HL-60 (cell line): ENCODE data around the gene LIMS1.
"Not testable (repeated sequence)": the region's sequence is repeated elsewhere in the genome, so short reads cannot be mapped to it uniquely, and the experiment has no call there.

Source experiments
- DNase-seq, 2 experiments: peaks; one replicate each; pipeline ENCODE4 v3.0.0-alpha.2; 2010 to 2020; ENCODE audit warnings: low read depth in 1 of 2, low spot score in 1 of 2
- H3K27ac ChIP-seq: fragments of 250-450 bp; sonication (Bioruptor Pico); replicated peaks from 2 replicates; pipeline ENCODE4 v1.5.1; 2020; ENCODE audit warnings: mild to moderate bottlenecking, moderate library complexity
- H3K27me3 ChIP-seq: fragments of 250-450 bp; sonication (Bioruptor Pico); 2 replicates; pipeline ENCODE4 v1.5.1; 2021; ENCODE audit warnings: mild to moderate bottlenecking, moderate library complexity; ENCODE audit not compliant: insufficient read depth, poor library complexity, severe bottlenecking
- H3K4me3 ChIP-seq: replicated peaks from 2 replicates; pipeline ENCODE4 v1.5.1; 2011; ENCODE audit warnings: mild to moderate bottlenecking, control low read depth, low read length; ENCODE audit not compliant: insufficient read depth
- GABPA ChIP-seq: IDR thresholded peaks from 2 replicates; pipeline ENCODE4 v1.6.1; 2012; ENCODE audit warnings: low read depth
- POLR2AphosphoS5 ChIP-seq: IDR thresholded peaks from 2 replicates; pipeline ENCODE4 v1.6.1; 2012; ENCODE audit warnings: low read depth
- SPI1 ChIP-seq: IDR thresholded peaks from 2 replicates; pipeline ENCODE4 v1.6.1; 2012; ENCODE audit warnings: low read depth, mild to moderate bottlenecking, borderline replicate concordance
- TF ChIP-seq, protein P1 (sequence below): IDR thresholded peaks from 2 replicates; pipeline ENCODE4 v1.6.1; 2012; ENCODE audit warnings: low read depth; ENCODE audit not compliant: insufficient replicate concordance
- TF ChIP-seq, protein P2 (sequence below): IDR thresholded peaks from one replicate; pipeline ENCODE4 v1.5.1; 2011; ENCODE audit warnings: low read length, control low read depth, inconsistent platforms; ENCODE audit not compliant: insufficient read depth

The LIMS1 gene

DNA sequence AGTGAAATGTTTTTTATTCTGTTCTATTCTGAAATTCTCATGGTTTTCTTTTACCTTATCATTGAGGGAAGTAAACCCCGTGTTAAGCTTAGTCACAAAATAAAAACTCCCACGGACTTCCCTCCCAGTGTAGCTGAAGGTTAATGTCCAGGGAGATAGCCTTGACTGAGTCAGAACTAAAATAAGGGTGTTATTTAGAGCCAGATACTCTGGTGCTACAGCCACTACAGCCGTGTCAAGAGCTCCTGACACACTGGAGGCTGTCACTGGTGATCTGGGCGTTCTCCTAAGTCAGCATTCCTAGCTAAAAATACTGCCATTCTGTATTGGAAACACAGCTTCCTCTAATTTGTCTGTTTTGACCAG, 103.0 kb downstream of the LIMS1 start:
- peak; percentile 8; the same call in 1 of the 2 replicates for TF ChIP-seq SPI1
- TF ChIP-seq, protein P1, sequence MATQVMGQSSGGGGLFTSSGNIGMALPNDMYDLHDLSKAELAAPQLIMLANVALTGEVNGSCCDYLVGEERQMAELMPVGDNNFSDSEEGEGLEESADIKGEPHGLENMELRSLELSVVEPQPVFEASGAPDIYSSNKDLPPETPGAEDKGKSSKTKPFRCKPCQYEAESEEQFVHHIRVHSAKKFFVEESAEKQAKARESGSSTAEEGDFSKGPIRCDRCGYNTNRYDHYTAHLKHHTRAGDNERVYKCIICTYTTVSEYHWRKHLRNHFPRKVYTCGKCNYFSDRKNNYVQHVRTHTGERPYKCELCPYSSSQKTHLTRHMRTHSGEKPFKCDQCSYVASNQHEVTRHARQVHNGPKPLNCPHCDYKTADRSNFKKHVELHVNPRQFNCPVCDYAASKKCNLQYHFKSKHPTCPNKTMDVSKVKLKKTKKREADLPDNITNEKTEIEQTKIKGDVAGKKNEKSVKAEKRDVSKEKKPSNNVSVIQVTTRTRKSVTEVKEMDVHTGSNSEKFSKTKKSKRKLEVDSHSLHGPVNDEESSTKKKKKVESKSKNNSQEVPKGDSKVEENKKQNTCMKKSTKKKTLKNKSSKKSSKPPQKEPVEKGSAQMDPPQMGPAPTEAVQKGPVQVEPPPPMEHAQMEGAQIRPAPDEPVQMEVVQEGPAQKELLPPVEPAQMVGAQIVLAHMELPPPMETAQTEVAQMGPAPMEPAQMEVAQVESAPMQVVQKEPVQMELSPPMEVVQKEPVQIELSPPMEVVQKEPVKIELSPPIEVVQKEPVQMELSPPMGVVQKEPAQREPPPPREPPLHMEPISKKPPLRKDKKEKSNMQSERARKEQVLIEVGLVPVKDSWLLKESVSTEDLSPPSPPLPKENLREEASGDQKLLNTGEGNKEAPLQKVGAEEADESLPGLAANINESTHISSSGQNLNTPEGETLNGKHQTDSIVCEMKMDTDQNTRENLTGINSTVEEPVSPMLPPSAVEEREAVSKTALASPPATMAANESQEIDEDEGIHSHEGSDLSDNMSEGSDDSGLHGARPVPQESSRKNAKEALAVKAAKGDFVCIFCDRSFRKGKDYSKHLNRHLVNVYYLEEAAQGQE, result no peak
- H3K4me3 ChIP-seq, result no peak overlapping the region
- no peaks in the 10 kb centered on the region for H3K27me3 ChIP-seq
- H3K27ac ChIP-seq, result peak overlapping the region; percentile 30
- DNase-seq, result no peak

DNA sequence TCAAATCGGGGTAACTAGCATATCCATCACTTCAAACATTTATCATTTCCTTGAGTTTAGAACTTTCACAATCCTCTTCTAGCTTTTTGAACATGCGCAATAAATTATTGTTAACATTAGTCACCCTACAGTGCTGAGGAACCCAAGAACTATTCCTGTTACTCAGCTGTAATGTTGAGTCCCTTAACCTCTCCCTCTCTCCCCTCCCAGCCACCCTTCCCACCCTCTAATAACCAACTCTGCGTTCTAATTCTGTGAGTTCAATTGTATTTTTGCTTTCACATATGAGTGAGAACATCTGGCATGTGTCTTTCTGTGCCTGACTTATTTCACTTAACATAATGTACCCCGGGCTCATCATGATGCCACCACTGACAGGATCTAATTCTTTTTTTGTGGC, 106.5 kb downstream of the LIMS1 start:
- Histone ChIP-seq H3K27ac (peak overlapping the region; percentile 40), H3K27me3 (no peaks in the 10 kb centered on the region), H3K4me3 (no peak overlapping the region)
- no peak for DNase-seq
- TF ChIP-seq, protein P2, sequence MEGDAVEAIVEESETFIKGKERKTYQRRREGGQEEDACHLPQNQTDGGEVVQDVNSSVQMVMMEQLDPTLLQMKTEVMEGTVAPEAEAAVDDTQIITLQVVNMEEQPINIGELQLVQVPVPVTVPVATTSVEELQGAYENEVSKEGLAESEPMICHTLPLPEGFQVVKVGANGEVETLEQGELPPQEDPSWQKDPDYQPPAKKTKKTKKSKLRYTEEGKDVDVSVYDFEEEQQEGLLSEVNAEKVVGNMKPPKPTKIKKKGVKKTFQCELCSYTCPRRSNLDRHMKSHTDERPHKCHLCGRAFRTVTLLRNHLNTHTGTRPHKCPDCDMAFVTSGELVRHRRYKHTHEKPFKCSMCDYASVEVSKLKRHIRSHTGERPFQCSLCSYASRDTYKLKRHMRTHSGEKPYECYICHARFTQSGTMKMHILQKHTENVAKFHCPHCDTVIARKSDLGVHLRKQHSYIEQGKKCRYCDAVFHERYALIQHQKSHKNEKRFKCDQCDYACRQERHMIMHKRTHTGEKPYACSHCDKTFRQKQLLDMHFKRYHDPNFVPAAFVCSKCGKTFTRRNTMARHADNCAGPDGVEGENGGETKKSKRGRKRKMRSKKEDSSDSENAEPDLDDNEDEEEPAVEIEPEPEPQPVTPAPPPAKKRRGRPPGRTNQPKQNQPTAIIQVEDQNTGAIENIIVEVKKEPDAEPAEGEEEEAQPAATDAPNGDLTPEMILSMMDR, result no peak
- TF ChIP-seq POLR2AphosphoS5 (no peak), GABPA (no peak)

DNA sequence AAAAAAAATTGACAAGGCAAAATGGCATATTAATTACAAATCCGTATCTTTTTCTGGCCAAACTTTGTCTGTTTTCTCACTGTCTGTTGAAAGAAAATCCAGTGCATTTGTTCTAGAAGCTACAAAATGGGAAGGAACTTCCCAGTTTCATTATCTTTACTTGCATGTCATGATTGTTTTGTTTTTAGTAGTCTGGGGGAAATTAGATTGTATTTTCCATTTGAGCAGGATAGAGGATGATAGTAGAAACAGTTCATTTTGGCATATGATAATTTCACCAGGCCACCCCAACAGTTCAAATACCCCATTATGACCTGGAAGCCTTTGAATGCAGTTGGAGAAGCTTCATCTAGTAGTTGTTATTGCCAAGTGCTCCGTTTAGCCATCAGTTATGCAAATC, 107.5 kb downstream of the LIMS1 start:
- TF ChIP-seq, protein P1, result no peak
- TF ChIP-seq GABPA (no peak), SPI1 (no peak), POLR2AphosphoS5 (no peak)
- TF ChIP-seq, protein P2, result no peak
- Histone ChIP-seq H3K4me3 (no peak overlapping the region), H3K27me3 (no peaks in the 10 kb centered on the region), H3K27ac (no peak overlapping the region)
- no peak for DNase-seq

DNA sequence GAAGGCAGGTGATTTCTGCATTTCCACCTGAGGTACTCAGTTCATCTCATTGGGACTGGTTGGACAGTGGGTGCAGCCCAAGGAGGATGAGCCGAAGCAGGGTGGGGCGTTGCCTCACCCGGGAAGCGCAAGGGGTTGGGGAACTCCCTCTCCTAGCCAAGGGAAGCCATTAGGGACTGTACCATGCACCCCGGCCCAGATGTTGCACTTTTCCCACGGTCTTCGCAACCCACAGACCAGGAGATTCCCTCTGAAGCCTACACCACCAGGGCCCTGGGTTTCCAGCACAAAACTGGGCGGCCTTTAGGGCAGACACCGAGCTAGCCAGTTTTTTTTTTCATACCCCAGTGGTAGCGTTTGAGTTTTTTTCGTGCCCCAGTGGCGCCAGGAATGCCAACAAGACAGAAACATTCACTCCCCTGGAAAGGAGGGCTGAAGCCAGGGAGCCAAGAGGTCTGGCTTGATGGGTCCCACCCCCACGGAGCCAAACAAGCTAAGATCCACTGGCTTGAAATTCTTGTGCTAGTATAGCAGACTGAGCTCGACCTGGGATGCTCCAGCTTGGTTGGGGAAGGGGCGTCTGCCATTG, 109.1 kb downstream of the LIMS1 start:
- Histone ChIP-seq H3K4me3 (no peak overlapping the region), H3K27me3 (no peaks in the 10 kb centered on the region), H3K27ac (no peak overlapping the region)
- TF ChIP-seq POLR2AphosphoS5, result no peak
- no peak for TF ChIP-seq GABPA
- TF ChIP-seq, protein P1, result no peak
- TF ChIP-seq SPI1, result no peak
- TF ChIP-seq, protein P2, result no peak
- no peak for DNase-seq

DNA sequence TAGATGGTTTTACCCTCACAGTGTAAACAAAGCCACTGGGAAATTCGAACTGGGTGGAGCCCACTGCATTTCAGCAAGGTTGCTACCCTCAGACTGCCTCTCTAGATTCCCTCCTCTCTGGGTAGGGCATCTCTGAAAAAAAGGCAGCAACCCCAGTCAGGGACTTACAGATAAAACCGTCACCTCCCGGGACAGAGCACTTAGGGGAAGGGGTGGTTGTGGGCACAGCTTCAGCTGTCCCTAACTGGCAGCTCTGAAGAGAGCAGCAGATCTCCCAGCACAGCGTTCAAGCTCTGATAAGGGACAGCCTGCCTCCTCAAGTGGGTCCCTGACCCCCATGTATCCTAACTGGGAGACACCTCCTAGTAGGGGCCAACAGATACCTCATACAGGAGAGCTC, 109.6 kb downstream of the LIMS1 start:
- H3K27me3 ChIP-seq, DNase-seq, H3K4me3 ChIP-seq, H3K27ac ChIP-seq: not testable (repeated sequence)

DNA sequence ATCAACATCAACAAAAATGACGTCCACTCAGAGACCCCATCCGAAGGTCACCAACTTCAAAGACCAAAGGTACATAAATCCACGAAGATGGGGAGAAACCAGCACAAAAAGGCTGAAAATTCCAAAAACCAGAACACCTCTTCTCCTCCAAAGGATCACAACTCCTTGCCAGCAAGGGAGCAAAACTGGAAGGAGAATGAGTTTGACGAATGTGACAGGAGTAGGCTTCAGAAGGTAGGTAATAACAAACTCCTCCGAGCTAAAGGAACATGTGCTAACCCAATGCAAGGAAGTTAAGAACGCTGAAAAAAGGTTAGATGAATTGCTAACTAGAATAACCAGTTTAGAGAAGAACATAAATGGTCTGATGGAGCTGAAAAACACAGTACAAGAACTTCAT, 110.2 kb downstream of the LIMS1 start:
- not testable (repeated sequence) for H3K27me3 ChIP-seq, DNase-seq, H3K4me3 ChIP-seq, H3K27ac ChIP-seq
